Superior temporal gyrus (tissue), 1 donor: ENCODE measurements around the gene HDAC4.

Source experiments
- DNase-seq: peaks from one replicate; pipeline ENCODE4 v3.0.0-alpha.2; 2016; ENCODE audit errors: extremely low spot score

Gene HDAC4

DNA sequence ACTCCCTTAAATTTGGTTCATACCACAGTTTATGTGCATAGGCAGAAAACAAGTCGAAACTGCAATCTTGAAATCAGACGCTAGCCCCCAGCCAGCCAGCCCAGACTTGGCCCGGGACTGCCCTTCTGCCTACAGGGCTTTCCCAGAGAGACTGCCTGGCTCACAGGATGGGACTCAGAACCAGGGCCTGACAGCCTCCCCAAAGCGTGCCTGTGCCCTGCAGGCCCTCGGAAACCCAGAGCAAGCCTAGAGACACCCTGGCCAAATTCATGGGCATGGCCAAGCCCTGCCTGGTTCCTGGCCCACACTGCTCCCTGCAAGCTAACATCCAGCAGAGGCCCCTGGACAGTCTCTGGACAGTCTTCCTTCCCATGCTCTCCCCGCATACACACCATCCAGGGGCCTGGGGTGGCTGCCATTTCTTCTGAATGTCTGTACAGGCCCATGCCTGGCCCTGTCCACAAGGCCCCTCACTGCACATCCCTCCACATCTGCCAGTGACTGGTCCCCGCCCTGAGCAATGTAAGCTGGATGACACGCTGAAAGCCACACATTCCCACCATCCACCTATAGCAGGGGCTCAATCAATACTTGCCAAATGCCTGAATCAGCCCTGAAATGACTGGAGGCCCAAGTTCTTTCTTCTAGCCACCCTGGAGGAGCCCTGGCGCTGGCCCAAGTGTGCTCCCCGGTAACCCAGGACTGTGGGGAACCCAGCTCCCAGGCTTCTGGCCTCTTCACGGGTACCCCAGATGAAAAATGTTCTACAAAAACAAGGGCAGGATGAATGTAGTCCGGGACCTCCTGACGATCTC lies 73.1 kb downstream of the HDAC4 start:
- DNase-seq = no peak

DNA sequence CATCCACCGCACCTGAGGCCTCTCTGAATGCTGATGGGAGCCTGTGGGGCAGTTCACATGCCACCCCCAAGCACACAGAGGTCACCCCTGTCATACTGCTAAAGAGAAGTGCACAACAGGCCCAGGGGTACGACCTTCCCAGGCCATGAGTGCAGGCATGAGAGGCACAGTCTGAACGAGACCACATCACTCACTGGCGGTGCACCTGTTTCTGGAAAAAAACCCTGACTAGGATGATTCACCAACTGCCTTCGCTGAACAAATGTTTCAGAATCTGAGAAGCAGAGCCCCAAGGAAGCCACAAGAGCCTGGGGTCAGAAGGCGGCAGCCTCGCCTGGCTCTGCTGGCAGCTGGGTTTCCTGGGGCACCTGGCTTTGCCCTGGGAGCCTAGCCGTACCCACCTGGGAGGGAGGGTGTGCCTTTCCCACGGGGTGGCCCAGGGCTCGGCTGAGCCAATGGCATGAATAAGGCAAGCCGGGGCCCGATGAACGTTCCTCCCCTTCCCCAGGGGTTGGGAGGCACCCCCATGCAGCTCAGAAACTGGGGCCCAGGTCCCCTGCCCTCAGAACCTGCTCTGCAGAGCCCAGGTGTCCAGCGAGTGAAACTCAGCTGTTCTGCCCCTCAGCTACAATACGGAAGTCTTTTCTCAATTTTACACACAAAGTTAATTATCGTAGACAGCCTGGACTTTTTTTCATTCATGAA lies 73.8 kb downstream of the HDAC4 start:
- no peak for DNase-seq

DNA sequence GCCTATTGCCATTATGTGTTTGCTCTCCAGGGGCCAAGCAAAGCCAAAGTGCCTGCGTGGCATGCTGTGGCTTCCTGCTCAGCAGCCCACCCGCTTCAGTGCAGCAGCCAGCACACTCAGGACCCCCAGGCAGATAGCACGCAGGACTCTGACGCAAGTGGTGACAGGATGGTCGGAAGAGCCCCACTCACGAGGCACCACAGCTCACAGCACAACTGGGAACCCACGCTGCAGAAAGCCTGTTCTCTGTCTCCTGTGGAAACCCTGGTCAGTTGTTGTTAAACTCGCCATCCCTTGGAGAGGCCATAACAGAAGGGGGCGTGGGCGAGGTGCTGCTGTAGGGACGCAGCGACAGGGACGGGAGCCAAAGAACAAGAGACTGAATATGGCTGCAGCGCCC lies 76.4 kb downstream of the HDAC4 start:
- DNase-seq = no peak

DNA sequence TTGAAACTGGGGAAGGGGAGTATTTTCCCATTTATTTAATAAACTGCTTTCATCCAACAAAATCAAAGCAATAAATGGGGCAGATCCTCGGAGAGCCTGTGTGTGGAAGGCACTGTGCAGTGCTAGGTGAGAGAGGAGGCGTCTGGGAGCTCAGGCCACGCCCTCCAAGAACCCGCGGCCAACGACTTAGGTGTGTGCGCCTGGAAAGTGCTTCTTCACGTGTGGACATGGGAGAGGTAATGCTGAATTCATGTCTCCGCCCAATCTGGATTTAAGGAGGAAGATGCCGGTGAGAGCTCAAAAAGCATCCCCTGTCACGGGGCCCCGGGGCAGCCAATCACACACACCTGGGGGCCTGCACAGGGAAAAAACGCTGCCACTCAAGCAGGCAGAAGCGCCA lies 77.4 kb downstream of the HDAC4 start:
- DNase-seq = no peak

DNA sequence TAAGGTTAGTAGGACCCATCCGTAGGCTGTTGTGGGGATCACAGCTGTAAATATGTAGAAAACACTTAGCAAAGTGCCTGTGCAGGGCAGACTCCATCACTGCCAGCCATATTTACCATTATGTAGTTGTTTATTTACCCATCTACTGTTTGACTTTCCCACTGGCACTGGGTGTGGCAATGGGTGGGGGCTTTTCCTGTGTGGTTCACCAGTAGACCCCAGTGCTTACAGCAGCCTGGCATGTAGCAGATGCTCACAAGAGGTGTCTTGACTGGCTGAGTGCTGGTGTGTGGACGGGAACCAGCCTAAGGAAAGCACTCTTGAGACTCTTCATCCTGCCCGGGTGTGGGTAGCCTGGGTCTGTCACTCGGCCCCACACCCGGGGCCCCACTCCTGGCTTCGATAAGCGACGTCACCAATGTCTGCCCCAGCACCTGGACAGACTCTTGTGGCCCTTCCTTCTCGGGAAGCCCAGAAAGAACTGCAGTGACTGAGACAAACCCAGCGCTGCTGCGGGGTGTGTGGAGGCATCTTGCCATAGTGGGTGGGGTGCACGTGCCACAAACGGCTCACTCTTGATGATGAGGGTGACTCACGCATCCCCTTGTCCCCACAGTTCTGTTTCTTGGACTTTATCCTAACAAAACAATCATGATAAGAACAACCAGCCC lies 78.3 kb downstream of the HDAC4 start:
- DNase-seq = no peak

DNA sequence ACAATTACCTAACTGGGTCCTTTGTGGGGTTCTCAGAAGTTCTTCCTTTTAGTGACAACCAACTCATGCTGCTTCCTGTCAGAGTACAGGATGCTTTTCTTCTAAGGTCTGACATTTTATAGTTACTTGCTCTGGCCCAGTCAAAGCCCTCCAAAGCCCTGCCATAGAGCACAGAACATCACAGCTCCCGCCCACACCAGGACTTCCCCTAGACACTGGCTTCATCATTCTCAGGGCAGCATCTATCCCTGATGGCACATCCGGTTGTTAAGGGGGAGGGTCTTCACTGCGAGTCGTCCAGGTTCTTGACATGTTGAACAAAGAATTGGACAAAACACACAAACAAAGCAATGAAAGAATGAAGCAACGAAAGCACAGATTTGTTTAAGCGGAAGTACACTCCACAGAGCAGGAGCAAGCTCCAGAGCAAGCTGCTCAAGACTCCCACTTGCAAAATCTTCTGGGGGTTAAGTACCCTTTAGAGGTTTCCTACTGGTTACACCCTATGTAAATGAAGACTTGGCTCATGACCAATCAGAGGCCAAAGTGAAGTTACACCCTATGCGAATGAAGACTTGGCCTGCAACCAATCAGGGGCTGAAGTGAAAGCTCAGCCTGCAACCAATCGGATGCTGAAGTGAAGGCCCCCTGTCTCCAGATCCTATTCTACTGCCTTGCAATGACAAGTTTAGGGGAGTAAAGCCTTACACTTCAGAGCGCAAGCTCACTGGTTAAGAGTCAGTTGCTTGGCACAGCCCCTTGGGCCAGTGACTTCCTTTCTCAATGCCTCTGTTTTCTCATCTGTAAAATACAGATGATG lies 79.0 kb downstream of the HDAC4 start:
- no peak for DNase-seq

DNA sequence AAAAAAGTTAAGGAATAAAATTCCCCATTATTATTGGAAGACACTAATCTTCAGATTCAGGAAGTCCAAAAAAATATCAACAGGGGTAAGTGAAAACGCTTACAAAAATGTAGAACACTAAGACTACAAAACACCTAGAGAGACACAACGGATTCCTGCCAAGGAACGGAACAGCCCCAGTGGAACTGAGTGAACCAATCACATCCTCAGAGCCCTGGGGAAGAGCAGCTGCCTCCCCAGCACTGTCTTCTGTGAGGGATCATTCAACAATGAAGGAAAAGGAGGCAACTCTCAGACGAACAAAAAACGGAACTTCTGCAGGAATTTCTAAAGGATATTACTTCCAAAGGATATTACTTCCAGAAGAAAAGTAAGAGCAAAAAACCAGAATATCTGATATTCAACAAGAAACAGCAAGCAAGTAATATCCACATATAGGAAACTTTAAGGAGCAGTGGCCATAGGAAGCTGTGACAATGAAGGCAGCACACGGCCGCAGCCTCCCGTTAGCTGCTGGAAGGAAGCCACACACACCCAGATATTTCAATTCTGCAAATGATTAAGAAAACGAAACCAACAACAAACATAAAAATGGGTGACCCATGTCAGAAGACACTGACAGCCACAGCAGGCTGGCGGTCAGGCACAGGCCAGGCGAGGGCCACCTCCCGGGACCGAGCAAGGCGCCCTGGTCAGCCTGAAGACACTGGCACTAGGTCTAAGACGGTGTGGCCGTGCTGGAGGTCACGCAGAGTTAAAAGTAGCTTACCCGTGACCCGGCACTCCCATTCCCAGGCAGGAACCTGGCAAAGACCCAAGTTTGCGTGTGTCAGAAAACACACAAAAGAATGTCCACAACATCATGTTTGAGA lies 81.8 kb downstream of the HDAC4 start:
- no peak for DNase-seq

DNA sequence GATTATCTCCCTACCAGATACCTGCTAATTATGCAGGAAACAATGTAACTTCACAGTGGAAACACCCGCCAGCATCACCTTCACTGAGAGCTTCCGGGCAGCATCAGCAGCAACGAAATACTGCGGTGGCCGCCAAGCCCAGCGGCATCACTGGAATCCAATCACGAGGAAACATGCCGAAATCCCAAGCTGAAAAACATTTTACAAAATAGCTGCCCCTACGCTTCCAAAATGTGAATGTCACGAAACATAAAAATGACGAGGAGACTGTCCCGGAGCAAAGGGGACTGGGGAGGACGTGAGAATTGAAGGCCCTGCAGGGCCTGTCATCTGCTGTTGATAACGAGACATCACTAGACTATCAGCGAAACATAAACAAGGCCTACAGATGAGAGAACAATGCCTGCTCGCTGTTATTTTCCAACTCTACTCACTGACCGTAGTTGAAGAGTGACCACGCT lies 82.6 kb downstream of the HDAC4 start:
- DNase-seq = peak; percentile 81

DNA sequence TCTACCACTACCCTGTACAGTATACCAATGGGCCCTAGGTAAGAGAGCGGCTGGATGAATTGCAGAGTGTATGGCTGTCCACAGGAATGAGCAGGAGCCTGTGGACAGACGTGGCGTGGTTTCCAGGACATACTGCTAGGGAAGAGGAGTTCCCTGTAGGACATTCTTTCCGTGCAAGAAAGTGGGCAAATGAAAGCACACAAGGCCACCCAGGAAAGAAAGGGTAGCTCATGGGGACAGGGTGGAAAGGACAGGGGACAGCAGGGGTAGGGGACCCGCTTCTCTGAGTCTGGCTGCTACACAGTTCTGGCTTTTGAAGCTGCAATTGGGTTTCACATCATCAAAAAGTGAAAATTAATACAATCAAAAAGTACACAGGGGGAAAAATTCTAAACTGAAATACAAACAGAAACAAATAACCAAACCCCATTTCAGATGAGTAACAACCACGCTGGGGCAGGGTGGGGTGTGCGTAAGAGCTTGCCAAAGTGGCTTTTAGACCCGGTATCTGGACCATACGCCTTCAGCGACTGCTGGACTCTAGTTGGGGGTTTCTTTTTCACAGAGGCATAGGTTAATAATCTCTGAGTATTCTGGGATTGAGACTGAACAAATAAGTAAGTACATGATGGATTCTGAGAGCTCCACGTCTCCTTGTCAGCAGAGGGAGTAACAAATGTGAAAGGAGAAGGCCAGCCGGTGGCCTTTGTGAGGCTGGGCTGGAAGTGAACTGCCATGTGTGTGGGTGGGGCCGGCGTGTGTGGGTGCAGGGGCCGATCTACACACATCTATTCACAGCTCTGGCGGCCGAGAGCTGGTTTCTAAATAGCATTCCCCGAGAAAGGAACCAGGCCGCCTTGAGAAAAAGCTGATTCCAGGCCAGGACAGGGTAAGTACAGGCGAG lies 84.0 kb downstream of the HDAC4 start:
- DNase-seq = peak; percentile 76

DNA sequence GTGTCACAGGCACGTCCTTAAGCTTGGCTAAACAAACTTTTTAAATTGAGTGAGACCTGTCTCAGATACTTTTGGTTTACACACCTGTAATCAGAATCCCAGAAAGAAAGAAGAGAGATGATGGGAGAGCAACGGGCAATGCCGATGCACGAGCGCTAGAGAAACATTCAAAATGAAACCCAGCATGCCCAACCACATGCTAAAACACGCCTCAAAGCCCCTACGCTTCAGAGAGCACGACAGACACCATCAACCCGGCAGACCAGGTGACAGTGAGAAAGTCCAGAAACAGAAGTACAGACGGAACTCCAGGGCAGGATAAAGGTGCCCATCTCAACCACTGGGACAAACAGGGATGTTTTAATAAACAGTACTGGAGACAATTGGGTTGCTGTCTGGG lies 85.5 kb downstream of the HDAC4 start:
- DNase-seq = no peak

DNA sequence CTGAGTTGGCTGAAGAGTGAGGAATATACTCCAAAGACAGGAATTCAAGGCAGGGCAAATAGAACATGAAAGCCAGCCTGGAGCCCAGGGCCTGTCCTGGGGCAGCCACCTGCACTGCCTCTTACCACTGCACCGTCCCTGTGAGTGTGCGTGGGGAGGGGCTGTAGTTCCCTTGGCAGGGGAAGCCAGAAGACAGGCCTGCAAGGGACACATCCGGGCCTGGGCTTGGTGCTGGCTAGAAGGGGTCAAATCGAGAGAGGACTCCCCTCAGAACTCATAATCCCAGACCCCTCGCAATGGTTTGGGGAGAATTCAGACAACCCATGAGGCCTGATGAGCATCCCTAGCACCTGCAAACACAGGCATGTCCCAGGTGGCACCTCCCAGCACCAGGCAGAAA lies 87.0 kb downstream of the HDAC4 start:
- DNase-seq = no peak

DNA sequence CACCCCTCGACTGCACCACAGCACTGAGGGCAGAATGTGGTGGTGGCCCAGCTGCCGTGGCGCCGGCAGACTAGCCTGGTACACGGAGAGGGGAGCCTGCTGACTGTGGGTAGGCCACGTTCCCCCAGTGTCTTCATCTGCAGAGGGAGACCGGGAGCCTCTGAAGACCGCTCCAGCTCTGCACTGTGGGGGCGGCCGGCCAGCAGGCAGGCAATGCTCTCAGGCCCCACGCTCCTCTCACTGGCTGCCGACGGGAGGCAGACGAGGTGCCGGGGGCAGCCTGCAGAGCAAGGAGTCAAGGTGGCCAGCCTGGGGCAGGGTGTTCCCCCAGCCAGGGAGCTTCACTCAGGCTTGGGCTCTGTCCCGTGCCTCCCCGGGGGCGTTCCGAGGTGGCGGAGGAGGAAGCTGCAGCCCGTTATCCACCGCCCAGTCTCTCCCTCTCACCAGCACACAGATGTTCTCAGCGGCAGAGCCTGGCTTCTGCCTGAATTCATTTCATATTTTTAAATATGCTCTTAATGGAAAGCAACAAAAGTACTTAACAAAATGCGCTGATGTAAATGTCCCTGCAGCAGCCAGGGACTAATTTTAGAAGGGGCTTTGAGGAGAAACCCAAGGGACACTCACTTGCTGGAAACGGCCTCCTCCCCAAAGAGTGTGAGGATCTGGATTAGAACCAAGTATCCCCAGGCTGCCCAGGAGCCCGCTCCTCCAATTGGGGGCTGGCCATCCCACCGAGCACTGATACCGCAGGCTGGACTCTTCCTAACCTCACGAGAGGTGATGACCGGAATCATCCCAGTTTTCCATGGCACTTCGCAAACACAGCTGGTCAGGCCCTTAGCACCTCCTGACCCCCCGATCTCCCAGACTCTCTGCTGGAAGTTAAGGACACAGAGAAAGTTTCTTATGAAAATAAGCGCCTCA lies 87.8 kb downstream of the HDAC4 start:
- no peak for DNase-seq

DNA sequence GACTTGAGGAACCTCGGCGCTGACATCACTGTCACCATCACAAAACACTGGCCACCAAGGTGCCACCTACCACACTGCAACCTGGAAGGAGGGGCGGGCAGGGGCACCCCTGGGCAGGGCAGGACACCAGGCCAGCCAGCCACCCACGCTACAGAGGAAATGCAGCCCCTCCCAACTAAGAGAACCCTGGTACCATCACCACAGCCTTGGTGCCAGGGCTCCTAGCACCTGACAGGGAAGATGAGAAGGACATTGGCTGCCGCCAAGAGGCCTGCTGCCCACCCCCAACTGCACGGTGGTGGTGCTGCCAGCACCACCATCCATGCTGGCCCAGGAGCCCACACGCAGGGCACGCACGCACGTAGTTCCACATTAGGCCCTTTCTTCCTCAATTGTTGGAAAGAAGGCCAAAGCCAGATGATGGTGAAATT lies 88.7 kb downstream of the HDAC4 start:
- no peak for DNase-seq

DNA sequence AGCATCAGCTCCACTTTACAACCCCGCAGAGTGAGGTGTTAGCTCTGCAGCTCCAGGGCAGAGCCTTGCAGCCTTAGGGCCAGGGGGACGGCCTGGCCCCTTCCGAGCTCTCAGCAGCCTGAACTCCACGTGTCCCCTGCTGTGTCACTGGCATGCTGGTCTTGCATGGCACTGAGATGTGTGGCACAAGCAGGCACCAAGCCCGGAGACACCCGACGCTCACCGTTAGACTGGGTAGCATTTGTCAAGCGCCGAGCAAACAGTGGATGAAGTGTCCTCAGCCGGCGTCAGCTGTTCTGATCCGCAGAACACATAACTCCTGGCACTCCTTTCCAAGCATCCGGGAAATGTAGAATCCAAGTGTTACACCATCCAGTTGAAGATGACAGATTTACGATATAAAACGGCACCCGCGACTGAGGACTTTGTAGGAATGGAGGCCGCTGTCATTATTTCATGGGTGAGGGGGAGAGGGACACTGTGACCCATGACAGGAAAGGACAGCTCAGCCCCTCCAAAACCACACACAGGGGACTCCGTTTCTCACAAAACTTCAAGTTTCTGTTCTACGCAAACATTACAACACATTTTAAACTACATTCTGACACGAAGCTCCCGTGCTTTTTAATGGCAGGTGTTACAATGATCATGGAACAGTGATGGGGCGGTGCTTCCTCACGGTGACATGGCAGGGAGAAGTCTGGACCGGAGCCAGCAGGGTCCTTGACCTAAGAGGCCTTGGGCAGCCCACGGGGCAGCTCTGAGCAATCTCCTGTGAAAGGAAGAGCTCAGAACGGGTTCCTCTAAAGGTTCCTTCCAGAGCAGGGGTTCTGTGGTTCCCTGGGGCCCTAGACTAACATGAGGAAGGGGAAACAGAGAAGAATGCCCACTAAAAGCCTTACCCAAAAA lies 89.4 kb downstream of the HDAC4 start:
- peak; percentile 80 for DNase-seq

DNA sequence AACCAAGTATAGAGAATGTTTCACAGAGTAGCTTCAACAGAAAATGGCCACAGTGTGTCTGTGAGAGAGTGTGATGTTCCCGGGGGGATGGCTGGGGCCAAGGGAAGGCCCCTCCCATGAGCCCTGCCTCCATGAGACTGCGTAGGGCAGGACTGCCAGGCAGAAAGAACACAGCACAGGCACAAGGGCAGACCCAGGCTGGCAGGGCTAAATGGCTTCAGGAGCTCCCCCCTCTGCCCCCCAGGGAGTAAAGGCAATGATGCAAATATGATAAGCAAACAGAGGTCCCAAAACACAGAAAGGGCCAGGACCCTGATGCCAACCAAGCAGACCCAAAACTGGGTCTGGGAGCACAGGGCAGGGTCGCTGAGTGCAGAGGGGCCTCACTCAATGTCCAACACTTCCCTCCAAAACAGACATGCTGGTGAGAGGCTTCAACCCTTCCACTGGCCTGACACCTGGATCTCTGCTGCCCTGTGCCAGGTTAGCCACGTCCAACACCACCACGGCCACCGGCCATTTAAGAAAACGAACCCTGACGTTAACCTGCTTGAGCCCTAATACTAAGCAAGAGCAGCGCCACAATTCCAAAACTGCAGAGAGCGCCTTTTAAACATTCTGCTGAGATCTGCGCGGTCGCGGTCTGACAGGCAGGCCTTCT lies 90.3 kb downstream of the HDAC4 start:
- DNase-seq = peak; percentile 71

DNA sequence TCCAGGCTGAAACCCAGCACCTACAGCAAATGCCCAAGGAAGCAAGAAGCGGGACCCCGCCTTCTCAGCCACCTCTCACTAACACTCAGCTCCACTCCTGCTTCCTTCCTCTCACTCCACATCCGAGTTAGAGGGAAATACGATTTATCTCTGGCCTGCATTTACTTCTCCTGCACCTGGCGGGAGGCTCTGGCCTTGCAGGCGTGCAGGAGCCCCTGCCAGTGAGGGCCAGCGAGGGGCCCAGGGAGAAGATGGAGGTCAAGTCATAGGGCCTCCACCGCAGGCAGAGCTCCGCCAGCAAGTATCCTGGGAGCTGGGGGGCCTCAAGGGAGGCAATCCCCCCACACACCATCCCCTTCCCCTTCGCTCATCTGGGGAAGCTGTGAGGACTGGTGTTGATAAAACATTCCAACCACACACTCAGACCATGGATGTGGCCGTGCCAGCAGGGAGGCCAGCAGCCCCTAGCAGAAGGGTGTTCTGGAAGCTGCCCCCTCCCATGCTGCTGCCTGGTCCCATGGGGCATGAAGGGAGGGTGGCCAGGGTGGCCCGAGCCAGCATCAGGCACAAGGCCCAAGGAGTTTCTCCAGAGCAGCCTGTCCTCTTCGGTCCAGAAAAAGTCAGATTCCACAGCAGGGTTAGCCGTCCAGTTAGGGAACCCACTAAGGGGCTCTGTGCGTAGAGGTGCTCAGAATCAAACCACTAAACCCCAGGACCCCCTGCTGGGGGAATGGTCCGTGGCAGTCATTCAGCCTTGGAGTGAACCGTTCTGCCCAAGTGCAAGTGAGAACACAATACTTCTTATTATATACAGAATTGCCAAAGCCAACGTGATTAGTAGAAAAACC lies 91.2 kb downstream of the HDAC4 start:
- DNase-seq = peak; percentile 48
